Activated B cell treated with CpG ODN at 0.5 μM for 24 hours (primary cell): ENCODE measurements around the gene MED8. TPM values are rescaled to one million over a fixed set of nuclear protein-coding genes. Genes with fewer than 3 reads are reported as not detected.

Experiments
- ATAC-seq: fragments of 200-7000 bp; cut with Tn5 transposase; one replicate; pipeline ENCODE4 v1.10.0; 2021; ENCODE audit warnings: low read depth, mild to moderate bottlenecking, moderate library complexity
- CTCF ChIA-PET: fragments of 350-600 bp; sonication (Branson Sonifier 250); formaldehyde crosslinking; loops from one replicate; lab custom pipeline; 2021; ENCODE audit warnings: antibody characterized with exemption; lab: Charles Lee
- POLR2A ChIA-PET: fragments of 350-600 bp; sonication (Branson Sonifier 250); formaldehyde crosslinking; loops from one replicate; lab custom pipeline; 2021; ENCODE audit warnings: antibody characterized with exemption; lab: Charles Lee
- DNase-seq: peaks from one replicate; pipeline ENCODE4 v3.0.0; 2022
- H3K27ac Mint-ChIP-seq: one replicate; pipeline ENCODE4 v1.8.0; 2020; ENCODE audit warnings: mixed read lengths
- H3K27me3 Mint-ChIP-seq: one replicate; pipeline ENCODE4 v1.8.0; 2021; ENCODE audit warnings: mixed read lengths
- H3K36me3 Mint-ChIP-seq: one replicate; pipeline ENCODE4 v1.8.0; 2021; ENCODE audit warnings: low read depth, mixed read lengths
- H3K4me1 Mint-ChIP-seq: one replicate; pipeline ENCODE4 v1.8.0; 2021; ENCODE audit warnings: mixed read lengths
- H3K4me3 Mint-ChIP-seq: one replicate; pipeline ENCODE4 v1.8.0; 2020; ENCODE audit warnings: mild to moderate bottlenecking, mixed read lengths
- H3K9me3 Mint-ChIP-seq: one replicate; pipeline ENCODE4 v1.8.0; 2020; ENCODE audit warnings: mixed read lengths
- intact Hi-C: fragments of 100-400 bp; cut with micrococcal nuclease; formaldehyde crosslinking; loops from one replicate; pipeline ENCODE4 v1.15.1; 2024
- total RNA-seq: library from RNA; stranded (reverse); gene quantifications from 2 replicates; pipeline ENCODE4 v1.2.3, GENCODE V29; 2022
- TF ChIP-seq, protein P1 (sequence below): fragments of 200-600 bp; IDR thresholded peaks from one replicate; pipeline ENCODE4 v1.8.0; 2022; ENCODE audit warnings: antibody characterized with exemption, mild to moderate bottlenecking

MED8 gene
- total RNA-seq, 1 donor from 2014 or later: 33.8 TPM

DNA sequence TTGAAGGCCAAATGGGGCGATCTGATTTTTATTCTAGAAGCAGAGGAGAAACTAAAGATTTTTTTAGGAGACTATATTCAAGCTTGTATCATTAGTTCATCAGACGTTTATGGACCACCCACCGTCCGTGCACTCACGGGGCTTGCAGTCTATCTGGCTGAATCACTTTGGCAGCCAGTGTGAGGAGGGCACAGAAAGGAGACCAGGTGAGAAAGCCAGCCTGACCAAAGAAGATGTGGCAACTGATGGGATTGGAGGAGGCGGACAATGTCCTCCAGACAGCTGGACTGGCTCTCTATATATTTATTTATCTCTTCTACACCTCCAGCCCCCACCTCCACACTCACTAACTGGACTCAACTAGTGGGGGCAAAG, 21.0 kb downstream of the MED8 start:
- intact Hi-C loops: loop anchor here (1.0 to 10.0 kb wide), 6 partner anchors 19 to 684 kb away; partner anchors contain the start of genes CFAP57, EBNA1BP2, MED8 and SZT2
- DNase-seq (no peak), ATAC-seq (no peak)
- TF ChIP-seq, protein P1, sequence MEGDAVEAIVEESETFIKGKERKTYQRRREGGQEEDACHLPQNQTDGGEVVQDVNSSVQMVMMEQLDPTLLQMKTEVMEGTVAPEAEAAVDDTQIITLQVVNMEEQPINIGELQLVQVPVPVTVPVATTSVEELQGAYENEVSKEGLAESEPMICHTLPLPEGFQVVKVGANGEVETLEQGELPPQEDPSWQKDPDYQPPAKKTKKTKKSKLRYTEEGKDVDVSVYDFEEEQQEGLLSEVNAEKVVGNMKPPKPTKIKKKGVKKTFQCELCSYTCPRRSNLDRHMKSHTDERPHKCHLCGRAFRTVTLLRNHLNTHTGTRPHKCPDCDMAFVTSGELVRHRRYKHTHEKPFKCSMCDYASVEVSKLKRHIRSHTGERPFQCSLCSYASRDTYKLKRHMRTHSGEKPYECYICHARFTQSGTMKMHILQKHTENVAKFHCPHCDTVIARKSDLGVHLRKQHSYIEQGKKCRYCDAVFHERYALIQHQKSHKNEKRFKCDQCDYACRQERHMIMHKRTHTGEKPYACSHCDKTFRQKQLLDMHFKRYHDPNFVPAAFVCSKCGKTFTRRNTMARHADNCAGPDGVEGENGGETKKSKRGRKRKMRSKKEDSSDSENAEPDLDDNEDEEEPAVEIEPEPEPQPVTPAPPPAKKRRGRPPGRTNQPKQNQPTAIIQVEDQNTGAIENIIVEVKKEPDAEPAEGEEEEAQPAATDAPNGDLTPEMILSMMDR: no peak
- H3K36me3 Mint-ChIP-seq: peaks cover 38% of the 10 kb centered on the region
- peaks cover 42% of the 10 kb centered on the region for H3K4me1 Mint-ChIP-seq
- H3K4me3 Mint-ChIP-seq: peak overlapping the region; percentile 93
- no peaks in the 10 kb centered on the region for H3K27me3 Mint-ChIP-seq
- POLR2A ChIA-PET: interaction anchor here (0.6 to 2.8 kb wide), 22 partner anchors 9 to 1362 kb away, joined by 3 to 108 read pairs (median 6); partner anchors contain the start of genes CDC20, CFAP57, EBNA1BP2 and HYI
- CTCF ChIA-PET: interaction anchor here (1.0 to 1.9 kb wide), 5 partner anchors 10 to 142 kb away, joined by 3 to 7 read pairs (median 6); partner anchors contain the start of genes MED8 and SZT2
- peak overlapping the region; percentile 97 for H3K27ac Mint-ChIP-seq
- H3K9me3 Mint-ChIP-seq: no peaks in the 10 kb centered on the region

DNA sequence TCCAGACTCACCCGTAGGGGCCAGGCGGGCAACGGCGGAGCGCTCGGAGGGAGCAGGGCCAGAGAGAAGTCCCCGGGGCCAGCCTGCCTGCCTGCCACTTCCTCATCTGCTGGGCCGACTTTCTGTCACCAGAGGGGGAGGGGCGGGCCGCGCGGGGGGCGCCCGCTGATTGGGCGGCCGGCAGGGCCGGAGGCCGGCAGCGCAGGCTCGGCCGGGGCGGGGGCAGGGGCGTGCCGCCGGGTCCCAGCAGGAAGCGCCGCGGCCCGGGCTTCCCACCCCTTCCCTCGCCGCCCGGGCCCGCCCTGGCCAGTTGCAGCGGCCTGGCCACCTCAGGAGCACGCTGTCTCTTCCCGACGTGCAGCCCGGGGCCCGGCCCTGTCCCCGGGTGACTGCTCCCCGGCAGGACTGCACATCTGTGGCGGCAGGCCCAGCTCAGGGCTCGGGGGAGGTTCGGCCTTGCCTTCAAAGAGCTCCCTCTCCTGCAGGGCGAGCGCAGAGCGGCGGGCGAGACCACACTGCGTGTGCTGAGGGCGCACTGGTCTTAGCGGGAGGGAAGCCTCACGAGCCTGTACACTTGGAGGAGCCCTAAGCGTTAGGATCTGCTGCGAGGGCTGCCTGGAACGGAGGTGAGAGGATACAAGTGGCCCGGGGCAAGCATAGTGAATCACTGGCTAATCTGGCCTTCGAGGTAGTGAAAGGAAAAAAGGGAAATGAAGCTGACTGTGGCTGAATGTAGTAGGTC, 21.5 kb downstream of the MED8 start, which contains the start of gene ELOVL1:
Gene ELOVL1 (minus strand): TSS at position 108 of the 742 bp plus-strand sequence. CDS start 2,402 bp downstream, outside the sequence.
- intact Hi-C loops: loop anchor here (1.0 to 10.0 kb wide), 7 partner anchors 10 to 683 kb away; partner anchors contain the start of genes CDC20, CFAP57, EBNA1BP2 and MED8
- Mint-ChIP-seq H3K9me3 (no peaks in the 10 kb centered on the region), H3K27me3 (no peaks in the 10 kb centered on the region), H3K27ac (peak within 1 kb of the TSS; percentile 97), H3K4me3 (peak within 1 kb of the TSS; percentile 93), H3K4me1 (peaks cover 42% of the 10 kb centered on the region), H3K36me3 (peaks cover 44% of the 10 kb centered on the region)
- ChIA-PET CTCF (interaction anchor here (1.0 to 1.9 kb wide), 5 partner anchors 10 to 141 kb away, joined by 3 to 7 read pairs (median 6); partner anchors contain the start of genes MED8 and SZT2), POLR2A (interaction anchor here (0.6 to 2.8 kb wide), 27 partner anchors 9 to 1362 kb away, joined by 3 to 108 read pairs (median 5); partner anchors contain the start of genes CDC20, CFAP57, EBNA1BP2 and HYI)
- ATAC-seq (peak; percentile 87), DNase-seq (peak; percentile 92)
- TF ChIP-seq, protein P1: no peak

DNA sequence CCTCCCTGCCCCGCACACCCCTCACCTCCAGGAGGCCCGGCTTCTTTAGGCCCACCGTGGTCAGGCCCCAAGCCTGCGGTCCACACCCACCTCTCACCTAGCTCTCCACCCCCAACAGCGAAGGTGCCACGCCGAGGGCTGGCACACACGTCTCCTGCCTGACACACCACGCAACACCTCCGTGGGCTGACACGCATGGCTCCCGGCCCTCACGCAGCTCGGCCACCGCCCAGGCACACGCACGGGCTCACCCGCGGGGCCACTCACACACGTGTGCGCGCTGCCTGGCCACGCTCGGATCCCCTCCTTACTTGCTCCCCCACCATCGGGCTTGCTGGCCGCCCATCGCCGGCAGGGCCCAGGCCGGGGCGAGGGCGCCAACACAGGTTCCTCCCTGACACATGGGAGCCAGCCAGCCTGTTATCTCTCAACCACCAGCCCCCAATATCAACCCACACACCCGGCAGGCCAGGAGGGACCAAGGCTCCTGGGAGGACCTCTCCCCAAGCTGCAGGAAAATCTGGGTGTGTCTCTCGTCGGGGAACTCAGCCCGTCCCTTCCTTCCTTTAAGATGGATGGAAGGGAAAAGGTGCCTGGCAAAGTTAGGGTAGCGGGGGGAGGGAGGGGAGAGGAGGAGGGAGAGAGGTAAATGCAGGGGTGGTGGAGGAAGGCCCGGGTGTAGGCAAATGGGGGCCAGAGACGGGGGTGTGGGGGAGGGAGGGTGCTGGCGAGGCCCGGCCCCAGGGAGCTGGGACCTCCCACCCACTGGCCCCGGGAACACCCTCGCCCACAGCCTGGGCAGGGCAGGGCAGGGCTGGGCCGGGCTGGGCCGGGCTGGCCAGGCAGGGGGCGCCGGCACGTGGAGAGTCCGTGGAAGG, 22.3 kb downstream of the MED8 start:
- Mint-ChIP-seq H3K4me1 (peaks cover 42% of the 10 kb centered on the region), H3K27ac (peak overlapping the region; percentile 85), H3K27me3 (no peaks in the 10 kb centered on the region), H3K4me3 (peak overlapping the region; percentile 88), H3K36me3 (peaks cover 52% of the 10 kb centered on the region), H3K9me3 (no peaks in the 10 kb centered on the region)
- ChIA-PET CTCF (interaction anchor here (1.2 to 1.9 kb wide), 4 partner anchors 9 to 140 kb away, joined by 5 to 7 read pairs (median 6); no protein-coding TSS in a partner anchor), POLR2A (interaction anchor here (0.6 to 2.8 kb wide), 22 partner anchors 9 to 1354 kb away, joined by 3 to 108 read pairs (median 6); partner anchors contain the start of genes CDC20, CFAP57, EBNA1BP2 and HYI)
- ATAC-seq (peak; percentile 44), DNase-seq (peak; percentile 41)
- TF ChIP-seq, protein P1: no peak
- intact Hi-C loops: loop anchor here (1.0 to 10.0 kb wide), 2 partner anchors 9 to 682 kb away; partner anchors contain the start of genes CDC20 and YBX1

DNA sequence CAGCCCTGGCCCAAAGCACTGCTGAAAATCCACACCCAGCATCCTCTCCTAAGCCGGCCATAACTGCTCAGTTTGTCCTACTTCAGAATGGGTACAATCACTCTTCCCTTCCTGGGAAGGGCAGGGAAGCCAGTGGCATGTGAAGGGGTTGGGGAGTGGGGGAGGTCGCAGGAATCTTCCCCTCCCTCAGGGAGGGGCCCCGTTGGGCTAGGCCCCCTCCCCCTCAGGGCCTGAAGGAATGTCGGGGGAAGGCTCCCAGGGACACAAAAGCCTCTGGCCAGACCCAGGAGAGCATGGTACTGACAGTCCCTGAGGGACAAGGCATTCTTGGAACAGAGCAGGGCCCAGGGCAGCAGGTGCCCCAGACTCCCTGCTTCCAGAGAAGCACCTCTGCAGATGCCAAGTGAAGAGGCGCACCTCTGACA, 23.0 kb downstream of the MED8 start:
- TF ChIP-seq, protein P1: no peak
- intact Hi-C loops: loop anchor here (1.0 to 10.0 kb wide), 2 partner anchors 8 to 682 kb away; partner anchors contain the start of genes CDC20 and YBX1
- CTCF ChIA-PET: no interaction called here
- Mint-ChIP-seq H3K36me3 (peaks cover 59% of the 10 kb centered on the region), H3K4me3 (peak overlapping the region; percentile 88), H3K4me1 (peaks cover 42% of the 10 kb centered on the region), H3K9me3 (no peaks in the 10 kb centered on the region), H3K27me3 (no peaks in the 10 kb centered on the region), H3K27ac (peak overlapping the region; percentile 85)
- no peak for DNase-seq
- ATAC-seq: no peak
- POLR2A ChIA-PET: interaction anchor here (0.6 to 2.8 kb wide), 7 partner anchors 8 to 283 kb away, joined by 3 to 108 read pairs (median 19); partner anchors contain the start of genes CDC20, KDM4A, MED8 and SZT2
